Activated naive CD4-positive, alpha-beta T cell treated with anti-CD3 and anti-CD28 coated beads, Interleukin-2, amount 50 U/mL, for 16 hours (primary cell): ENCODE data around the gene MAN1C1.

Experiments used
- DNase-seq: peaks from one replicate; pipeline ENCODE4 v3.0.0-alpha.2; 2020

Gene MAN1C1

DNA sequence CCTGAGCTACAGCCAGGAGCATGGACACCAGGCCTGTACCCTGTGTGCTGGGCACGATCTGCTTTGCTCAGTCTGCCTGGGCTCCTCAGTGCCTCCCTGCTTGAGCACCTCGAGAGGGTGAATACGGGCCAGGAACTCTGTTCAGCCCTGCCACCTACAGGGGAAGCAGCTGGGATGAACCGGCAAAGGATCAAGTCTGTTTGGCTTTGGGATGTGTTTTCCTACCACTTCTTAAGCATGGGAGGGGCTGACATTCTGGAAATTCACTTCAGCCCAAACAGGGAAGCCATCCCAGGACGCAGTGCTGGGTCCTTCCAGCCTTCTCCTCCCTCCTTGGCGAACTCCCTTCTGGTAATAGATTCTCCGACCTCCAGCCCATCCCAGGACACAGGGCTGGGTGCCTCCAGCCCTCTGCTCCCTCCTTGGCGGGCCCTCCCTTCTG is 127.6 kb downstream of the MAN1C1 start:
- DNase-seq: no peak

DNA sequence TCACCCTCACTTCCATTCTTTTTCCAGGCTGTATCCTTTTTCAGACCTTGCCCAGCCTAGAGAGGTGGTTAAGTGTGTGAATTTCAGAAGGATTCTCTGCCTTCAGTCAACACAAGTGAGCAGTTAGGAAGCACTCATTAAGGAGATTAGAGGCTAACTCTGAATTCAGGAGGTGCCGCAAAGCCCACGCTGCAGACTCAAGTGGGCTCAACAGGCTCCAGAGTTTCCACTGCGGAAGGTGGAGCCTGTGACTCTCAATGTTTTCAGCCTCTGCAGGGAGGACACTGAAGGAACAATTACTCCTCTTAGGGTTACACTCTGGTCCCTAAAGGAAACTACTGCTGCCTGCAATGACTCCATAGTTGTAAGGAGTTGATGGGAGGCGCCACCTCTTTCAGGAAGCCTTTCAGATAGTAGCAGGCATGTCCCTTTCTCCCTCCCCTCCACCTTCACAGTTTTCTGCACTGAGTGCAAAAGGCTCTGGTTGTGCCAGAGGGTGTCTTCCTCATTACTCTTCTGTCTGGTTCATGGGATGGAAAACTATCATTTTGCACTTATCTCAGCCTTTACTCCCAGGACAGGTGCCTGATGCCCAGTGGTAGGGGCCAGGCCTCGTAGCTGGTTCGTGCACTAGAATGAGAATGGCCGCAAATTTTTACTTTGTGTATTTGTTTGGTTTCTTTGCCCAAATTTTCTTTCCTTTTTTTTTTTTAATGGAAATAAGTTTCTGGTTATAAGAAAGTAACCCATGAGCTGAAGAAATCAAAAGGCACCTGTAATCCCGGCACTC is 128.2 kb downstream of the MAN1C1 start:
- DNase-seq: no peak

DNA sequence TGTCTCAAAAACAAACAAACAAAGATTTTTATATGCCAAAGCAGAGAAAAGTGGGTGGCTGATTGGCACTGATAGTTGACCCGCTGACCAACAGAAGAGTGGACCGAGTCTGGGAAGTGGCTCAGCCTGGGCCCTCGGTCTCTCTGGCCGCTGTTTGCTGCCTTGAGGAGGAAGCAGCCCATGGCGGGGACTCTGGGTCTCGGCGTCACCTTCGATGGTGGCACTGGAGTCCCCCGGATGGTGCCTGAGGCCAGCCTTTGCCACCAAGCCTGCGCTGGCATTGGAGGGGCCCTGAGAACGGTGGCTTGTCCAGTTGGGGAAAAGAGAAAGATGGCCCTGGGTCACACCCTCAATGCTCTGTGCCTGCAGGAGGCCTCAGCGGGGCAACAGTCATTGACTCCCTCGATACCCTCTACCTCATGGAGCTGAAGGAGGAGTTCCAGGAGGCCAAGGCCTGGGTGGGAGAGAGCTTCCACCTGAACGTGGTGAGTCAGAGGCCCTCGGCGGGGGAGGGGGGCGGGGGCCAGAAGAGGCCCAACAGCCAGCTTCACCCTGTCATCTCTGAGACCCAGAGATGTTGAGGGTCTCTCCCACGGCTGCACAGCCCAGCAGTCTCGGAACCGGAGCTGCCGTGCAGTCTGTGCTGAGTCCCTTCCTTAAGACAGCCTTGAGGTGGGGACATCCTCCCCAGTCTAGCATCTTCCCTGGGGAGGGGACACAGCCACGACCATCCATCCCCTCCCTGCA is 129.9 kb downstream of the MAN1C1 start:
- DNase-seq: no peak

DNA sequence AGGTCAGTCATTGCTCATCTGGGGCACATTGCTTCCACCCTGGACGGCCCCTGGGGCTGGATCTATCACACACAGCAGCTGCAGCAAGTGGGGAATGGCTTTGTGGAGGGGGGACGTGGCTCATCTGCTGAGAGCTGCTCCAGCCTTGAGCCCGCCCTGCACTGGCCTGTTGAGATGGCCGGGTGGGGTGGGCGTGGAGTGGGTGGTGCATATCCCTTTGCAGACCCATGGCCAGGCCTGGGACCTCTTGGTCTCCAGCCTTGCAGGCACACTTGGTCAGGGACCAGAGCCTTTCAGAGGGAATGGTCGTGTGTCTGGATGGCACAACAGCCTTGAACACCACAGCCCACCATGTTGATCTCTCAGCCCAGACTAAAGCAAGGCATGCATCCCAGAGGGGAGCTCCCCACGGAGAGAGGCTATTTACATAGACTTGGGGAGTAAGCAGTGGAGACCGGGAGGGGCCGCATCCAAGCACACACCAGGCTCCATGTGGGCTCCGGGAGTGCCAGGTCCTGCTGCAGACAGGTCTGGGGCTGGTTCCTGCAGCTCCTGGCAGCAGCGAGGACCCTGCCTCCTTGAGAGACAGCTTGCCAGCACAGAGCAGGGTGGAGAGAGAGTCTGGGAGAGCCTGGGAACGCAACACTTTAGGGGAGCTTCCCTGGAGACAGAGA is 130.6 kb downstream of the MAN1C1 start:
- no peak for DNase-seq

DNA sequence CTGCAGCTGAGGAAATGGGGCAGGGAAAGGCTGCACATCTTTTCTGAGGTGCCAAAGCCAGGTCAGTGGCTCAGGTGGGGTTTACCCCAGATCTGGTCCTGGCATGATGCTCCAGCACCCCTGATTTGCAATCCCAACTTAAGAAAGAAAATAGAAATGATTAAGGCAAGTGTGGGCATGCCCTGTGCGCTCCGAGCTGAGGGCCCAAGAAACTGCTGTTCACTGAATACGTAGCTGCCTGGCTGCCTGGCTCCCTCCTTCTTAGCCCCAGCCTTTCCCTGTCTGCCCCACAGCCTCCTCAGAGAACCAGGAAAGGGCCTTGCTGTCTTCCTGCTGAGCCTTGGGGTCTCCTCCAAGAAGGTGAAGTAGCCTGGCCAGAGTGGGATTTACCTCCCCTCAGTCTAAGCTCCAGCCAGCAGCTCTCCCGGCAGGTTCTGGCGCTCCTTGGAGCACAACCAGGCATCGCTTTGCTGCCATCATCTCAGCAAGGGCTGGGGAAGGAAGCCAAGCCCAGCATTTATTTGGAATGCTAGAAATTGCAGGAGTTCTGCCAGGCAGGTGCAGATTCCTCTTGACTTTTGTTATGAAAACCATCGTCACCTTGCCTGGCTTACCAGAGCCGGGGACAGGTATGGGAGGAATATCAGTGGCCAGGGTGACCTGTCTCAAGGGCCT is 132.1 kb downstream of the MAN1C1 start:
- DNase-seq: no peak

DNA sequence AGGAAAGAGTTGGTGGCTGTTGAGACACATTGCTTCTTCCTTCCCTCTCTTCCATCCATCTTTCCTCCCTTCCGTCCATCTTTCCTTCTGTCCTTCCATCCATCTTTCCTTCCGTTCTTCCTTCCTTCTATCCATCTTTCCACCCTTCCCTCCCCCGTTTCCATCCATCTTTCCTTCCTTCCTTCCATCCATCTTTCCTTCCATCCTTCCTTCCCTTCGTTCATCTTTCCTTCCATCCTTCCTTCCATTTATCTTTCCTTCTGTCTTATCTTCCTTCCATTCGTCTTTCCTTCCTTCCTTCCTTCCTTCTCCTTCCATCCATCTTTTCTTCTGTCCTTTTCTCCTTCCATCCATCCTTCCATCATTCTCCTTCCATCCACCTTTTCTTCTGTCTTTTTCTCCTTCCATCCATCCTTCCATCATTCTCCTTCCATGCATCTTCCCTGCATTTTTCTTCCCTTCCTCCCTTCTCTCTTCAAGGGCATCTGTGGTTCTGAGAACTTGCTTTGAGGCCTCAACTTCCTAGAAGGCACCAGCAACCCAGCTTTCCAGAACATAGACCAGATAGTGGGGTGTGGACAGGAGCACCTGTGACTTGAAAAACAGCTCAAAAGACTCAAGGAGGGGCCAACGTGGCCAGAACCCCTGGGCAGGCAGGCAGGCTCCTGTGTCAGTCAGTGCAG is 134.5 kb downstream of the MAN1C1 start:
- no peak for DNase-seq

DNA sequence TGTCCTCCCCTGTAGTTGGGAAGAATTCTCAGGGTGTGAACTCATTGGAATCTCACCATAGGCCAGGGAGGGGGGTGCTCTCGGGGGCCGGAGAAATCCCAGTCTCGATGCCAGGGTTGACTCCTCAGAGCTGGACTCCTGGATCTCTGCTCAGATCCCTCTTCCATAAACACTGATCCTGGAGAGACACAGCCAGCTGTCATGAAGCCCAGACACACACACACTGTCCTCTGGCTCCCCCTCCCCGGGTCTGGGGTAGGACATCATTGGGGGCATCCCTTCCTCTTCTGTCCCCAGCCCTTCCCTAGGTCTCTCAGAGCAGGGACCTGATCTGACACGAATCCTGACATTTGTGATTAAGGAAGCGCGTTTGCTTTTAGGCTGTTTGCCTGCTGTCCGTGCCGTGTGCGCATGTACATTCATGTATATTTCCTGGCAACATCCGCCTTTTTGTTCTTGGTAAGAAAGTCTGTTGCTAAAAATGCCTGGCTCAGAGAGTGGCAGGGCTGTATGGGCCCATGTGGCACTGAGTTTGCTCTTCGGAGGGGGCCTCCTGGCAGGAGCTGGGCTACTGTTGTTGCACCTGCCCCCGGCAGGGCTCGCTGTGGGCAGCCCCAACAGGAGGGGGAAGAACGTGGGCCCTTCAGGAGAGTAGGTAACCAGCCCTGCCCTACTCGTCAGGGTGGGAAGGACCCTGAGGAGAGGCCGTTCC is 138.0 kb downstream of the MAN1C1 start:
- peak; percentile 54 for DNase-seq

DNA sequence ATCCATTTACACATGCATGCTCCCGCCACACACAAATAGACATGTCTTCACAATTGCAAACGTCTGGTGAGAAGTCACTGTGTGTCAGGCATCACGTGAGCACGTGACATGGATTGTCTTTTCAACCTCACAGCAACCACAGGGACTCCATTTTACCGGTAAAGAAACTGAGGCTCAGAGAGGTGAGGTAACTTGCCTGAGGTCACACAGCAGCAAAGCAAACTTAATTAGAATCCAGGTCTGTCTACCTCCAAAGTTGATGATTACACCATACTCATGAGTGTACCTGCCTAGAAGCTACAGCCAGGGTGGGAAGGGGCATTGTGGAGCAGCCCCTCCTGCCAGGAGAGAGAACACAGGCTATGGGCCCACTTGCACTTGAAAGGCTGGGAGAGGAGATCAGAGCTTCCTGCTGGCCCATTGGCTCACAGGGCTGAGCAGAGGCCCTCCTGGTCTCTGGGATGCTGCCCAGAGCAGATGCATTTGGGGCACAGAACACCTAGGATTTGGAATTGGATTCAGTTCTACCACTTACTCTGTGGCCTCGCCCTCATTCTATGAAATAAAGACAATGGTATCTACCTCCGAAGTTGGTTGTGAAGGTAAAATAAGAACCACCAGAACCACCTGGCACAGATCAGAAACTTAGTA is 139.0 kb downstream of the MAN1C1 start:
- no peak for DNase-seq

DNA sequence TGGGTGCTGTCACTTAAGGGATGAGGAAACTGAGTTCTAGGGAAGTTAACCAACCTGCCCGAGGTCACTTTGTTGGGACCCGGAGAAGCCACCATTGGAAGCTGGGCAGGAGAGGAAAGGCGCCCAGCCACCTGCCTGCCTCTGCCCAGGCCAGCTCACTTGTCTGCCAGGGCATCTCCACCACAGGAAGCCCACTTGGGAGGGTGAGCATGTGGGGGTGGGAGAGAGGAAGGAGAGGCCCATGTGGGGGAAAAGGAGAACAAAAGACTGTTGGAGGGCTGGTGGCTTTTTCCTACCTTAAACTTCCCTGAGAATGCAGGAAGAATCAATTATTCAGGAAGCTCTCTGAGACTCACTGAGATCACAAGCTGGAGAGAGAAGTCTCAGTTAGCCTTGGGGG is 139.6 kb downstream of the MAN1C1 start:
- DNase-seq: no peak

DNA sequence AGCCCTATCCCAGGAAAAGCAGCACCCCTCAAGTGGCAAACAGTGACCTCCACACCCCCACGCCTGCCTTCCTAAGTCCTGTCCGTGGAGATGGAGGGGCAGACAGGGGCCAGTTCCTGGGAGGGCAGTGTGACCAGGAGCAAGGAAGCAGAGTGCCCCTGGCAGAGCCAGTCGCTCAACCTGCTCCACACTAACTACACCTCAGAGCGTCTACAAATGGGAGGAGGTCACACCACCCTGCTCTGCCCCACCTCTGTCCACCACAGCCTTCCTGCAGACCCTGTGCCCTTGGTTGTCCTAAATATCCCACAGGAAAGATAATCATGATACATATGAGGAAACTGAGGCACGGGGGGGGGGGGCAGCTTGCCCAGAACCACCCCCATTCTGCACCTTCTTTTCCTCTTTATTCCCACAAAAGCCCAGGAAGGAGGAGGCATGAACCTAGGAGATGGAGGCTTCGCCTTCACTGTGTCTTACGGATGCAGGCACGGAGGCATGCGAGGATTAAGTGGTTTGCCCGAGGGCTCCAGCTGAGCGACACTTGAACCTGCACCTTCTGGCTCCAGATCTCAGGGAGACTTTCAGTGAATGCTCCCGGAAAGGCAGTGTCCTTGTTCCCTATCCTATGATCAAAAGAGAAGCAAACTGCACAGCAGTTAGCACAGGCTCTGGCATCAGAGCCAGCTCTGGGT is 140.7 kb downstream of the MAN1C1 start:
- DNase-seq: no peak

DNA sequence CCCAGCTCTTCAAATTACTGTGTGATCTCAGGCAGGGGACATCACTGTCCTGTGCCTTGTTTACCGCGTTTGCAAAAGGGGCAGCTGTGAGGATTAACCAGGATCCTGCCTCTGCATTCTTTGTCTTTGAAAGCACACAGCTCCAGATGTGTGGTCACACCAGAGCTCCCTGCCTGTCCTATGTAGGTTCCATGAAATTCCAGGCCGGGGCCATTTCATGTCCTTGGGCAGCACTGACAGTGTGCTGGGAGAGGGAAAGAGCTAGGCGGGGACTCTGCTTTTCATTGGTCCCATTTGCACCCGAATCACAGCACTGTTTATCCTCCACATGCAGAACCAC is 141.2 kb downstream of the MAN1C1 start:
- DNase-seq: no peak

DNA sequence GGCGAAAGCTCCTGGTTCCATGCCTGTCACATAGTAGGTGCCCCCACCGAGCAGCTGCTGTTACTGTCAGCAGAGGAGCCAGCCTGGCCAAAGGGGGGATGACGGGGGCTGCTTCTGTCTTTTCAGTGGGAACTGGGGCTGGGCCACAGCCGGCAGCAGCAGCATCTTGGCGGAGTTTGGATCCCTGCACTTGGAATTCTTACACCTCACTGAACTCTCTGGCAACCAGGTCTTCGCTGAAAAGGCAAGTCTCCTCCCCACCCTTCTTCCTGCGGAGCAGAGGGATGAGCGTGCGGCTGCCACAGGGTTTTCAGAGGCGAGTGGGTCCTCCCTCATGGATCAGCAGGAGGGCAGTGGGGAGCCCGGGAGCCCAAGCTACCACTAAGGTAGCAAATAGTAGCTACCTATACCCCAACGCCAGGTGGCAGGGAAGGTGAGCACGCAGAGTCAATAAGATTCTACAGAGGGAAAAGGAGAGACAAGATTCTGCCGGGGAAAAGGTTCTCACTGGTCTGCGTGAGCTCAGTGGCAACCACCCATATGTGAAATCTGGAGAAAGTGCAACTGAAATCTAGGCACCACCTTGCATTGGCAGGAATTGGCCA is 142.0 kb downstream of the MAN1C1 start:
- no peak for DNase-seq

DNA sequence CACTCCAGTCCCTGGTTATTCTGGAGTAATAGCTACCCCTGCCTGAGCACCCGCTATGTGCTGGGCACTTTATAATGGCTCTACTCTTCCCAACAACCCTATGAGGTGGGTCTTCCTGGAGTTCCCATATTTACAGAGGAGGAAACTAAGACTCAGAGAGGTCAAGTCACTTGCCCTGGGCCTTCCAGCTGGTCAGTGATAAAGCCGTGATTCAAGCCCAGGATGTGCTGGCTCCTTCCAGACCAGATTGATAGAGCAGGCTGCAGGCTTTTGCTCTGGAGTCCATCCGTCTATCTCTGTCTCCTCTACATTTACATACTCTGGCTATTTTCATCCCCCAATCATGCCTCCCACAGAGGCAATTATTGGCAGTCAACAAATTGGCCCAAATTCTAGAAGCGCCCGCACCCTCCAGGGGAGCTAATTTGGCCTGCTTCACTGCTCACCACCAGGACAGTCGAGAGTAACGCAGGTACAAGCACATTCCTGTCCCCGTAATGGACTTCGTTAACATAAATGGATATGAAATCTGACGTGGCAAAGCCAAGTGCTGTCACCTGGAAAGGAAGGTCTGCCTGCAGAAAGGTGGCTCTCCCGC is 143.6 kb downstream of the MAN1C1 start:
- no peak for DNase-seq

DNA sequence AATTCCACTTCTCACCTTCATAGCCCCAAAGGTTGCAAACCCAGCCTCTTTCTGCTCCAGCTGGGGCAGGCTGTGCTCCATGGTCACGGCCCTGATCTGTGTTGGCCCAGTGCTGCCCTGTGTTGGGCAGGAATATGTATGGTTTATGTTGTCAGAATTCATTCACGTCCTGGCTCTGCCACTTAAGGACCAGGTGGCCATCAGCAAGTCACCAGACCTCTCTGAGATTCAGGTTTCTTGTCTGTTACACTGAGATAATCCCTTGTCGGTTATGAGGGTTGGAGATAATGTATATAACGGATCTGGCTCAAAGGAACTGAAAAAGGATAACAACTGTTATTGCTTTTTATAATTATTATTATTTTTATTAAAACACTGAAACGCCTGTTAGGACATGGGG is 144.3 kb downstream of the MAN1C1 start:
- DNase-seq: no peak

DNA sequence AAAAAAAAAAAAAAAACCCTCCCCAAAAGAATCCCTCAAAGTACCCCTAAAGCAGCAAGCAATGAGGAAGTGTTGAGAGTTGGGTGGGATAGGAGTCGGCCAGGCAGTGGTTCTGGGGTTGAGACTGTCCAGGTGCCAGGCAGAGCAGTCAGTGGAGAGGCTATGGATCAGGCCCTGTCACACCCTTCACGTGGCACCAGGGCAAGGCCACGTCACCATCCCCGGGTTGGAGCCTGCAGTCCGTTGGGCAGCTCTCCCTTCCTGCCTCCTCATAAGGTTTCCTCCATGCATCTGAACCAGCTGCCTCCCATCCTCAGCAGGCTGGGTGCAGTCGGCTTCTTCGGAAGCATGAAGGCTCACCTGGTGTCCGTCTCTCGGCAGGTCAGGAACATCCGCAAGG is 146.9 kb downstream of the MAN1C1 start:
- DNase-seq: no peak

DNA sequence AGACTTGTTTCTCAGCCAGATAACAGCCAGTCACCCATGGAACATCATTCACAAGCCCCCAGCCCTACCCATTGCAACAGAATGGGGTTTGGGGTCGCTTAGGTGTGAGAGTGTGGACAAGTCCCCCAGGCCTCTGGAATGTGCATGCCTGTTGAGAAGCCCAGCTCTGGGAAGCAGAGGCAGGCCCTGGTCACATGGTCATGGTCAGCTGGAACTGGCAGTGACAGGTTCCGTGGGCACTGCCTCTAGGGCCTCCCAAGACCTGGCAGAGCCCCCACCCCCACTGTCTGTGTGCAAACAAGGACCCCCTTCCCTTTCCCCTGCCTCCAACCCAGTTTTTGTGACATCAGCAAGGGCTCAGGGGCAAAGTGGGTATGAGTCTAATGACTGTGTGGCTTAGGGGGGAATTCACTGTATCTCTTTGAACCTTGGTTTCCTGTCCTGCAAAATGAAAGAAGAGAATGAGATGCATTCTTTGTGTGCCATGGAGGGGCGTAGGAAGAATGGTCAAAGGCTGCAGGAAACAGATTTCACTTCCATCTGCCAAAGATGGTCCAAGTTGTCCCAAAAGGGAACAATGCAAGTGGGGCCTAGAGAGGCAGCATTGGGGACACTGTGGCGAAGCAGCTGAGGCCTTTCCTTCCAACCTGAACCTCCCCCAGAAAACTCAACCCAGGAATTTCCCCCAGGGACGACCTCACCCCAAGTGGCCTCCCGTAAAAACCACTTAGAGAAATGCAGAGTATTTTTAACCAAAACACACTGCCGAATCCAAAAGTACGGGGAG is 148.7 kb downstream of the MAN1C1 start:
- DNase-seq: no peak

DNA sequence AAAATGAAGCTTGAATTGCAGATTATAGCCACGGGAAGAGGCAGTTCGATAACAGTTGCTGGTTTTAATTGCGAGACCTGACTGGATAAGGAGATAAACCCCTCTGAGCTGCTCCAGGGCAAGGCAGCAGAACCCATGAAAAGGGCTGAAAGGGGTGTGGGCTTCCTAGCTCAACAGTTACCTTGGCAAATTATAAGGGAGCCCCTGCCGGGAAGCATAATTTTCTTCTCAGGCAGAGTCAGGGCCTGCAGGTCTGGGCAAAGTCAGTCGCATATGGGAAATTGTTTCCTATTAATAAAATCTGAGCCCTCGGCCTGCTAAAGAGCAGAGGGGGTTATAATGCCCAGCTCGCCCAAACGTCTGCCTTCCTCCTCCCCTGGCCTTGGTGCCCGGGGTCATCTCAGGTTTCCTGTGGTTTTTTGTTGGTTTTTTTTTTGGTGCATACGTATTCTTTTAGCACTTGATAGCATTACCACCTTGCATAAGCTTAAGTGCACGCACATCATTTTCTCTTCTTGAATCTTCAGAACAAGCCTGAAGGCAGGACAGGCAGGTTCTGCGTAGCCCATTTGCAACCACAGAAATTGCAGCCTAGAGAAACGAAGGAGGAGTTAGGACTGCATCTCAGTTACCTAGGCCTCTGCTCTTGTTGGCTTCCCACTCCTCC is 149.5 kb downstream of the MAN1C1 start:
- DNase-seq: no peak

DNA sequence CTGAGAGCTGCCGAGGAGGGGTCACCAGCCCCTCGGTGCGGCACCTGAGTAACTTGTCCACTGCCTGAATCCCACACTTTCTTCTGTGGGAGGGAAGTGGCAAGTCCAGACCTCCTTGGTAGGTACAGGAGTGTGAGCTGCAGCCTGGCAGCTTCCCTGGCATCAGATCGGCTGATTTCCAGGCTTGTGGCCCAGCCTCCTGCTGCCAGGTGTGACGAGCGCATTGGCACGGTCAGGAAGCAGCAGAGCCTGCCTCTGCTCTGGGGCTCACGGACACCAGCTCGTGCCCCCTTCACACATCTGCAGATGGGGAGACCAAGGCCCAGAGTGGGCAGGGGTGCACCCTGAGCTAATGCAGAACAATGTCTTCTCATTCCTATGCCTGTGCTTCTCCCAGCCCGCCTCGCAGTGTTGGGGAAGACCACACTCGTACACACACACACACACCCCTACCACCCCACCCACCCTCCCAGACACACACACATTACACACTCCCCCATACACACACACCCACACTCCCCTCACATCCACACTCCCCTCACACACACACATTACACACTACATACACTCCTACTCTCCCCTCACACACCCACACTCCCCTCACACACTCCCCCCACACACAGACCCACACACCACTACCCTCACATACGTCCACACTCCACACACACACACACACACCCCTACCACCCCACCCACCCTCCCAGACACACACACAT is 150.3 kb downstream of the MAN1C1 start:
- DNase-seq: no peak
